IgD-negative memory B cell (primary cell): ENCODE data around the gene RNU7-1. TPM values are rescaled to one million over a fixed set of nuclear protein-coding genes. Genes with fewer than 3 reads are reported as not detected.

Experiments used
- H3K27ac Mint-ChIP-seq, 3 donors: one replicate each; pipeline ENCODE4 v1.8.0; 2020 to 2022; ENCODE audit warnings: mild to moderate bottlenecking in 3 of 3, mixed read lengths in 3 of 3, moderate library complexity in 1 of 3
- H3K27me3 Mint-ChIP-seq: one replicate; pipeline ENCODE4 v1.8.0; 2021; ENCODE audit warnings: mixed read lengths
- H3K36me3 Mint-ChIP-seq: one replicate; pipeline ENCODE4 v1.8.0; 2020; ENCODE audit warnings: mild to moderate bottlenecking, mixed read lengths
- H3K4me1 Mint-ChIP-seq, 3 donors: one replicate each; pipeline ENCODE4 v1.8.0; 2020 to 2022; ENCODE audit warnings: mixed read lengths in 3 of 3, mild to moderate bottlenecking in 1 of 3
- H3K4me3 Mint-ChIP-seq, 4 donors: one replicate each; pipeline ENCODE4 v1.8.0; 2020 to 2022; ENCODE audit warnings: mild to moderate bottlenecking in 4 of 4, mixed read lengths in 4 of 4, moderate library complexity in 3 of 4
- H3K9me3 Mint-ChIP-seq, 3 donors: one replicate each; pipeline ENCODE4 v1.8.0; 2020 to 2021; ENCODE audit warnings: mixed read lengths in 3 of 3, mild to moderate bottlenecking in 1 of 3
- polyA plus RNA-seq: library from polyadenylated mRNA; unstranded; fragments of 300-500 nt; fragmentation: Illumina TruSeq; gene quantifications from one replicate; pipeline ENCODE4 v1.2.3, GENCODE V29; 2021

RNU7-1 gene
- polyA plus RNA-seq, 1 donor from 2014 or later = not detected

- H3K4me1 Mint-ChIP-seq = peaks cover 15 to 18% (median 15%) of the 10 kb centered on the region in 3 donors
- peak overlapping the region; percentile 63 to 79 (median 66) for H3K27ac Mint-ChIP-seq
- no peaks in the 10 kb centered on the region for H3K9me3 Mint-ChIP-seq
- H3K27me3 Mint-ChIP-seq = no peaks in the 10 kb centered on the region
- H3K36me3 Mint-ChIP-seq = peaks cover 4% of the 10 kb centered on the region
- H3K4me3 Mint-ChIP-seq = peak overlapping the region in 3 of 4 donors; percentile 0 to 84 (median 72)
Observed at GRCh38 chr12:6939191-6939540, 4.5 kb upstream of the RNU7-1 start.

- Mint-ChIP-seq H3K9me3 (no peaks in the 10 kb centered on the region), H3K27ac (peak overlapping the region in 2 of 3 donors; percentile 66 to 76), H3K4me3 (peak overlapping the region in 1 of 4 donors; percentile 42), H3K4me1 (peaks cover 15 to 32% (median 28%) of the 10 kb centered on the region in 3 donors), H3K36me3 (peaks cover 3% of the 10 kb centered on the region), H3K27me3 (no peaks in the 10 kb centered on the region)
Observed at GRCh38 chr12:6941267-6941666, 2.3 kb upstream of the RNU7-1 start.

GRCh38 chr12:6941782-6942181, 1.8 kb upstream of the RNU7-1 start:
- H3K4me3 Mint-ChIP-seq = peak overlapping the region in 1 of 4 donors; percentile 61
- peaks cover 17 to 33% (median 28%) of the 10 kb centered on the region in 3 donors for H3K4me1 Mint-ChIP-seq
- no peaks in the 10 kb centered on the region for H3K9me3 Mint-ChIP-seq
- H3K27ac Mint-ChIP-seq = peak overlapping the region in 2 of 3 donors; percentile 37 to 95
- H3K27me3 Mint-ChIP-seq = no peaks in the 10 kb centered on the region
- H3K36me3 Mint-ChIP-seq = peaks cover 2% of the 10 kb centered on the region

GRCh38 chr12:6942331-6942665, 1.3 kb upstream of the RNU7-1 start:
- Mint-ChIP-seq H3K27ac (peak overlapping the region; percentile 37 to 95 (median 86)), H3K27me3 (no peaks in the 10 kb centered on the region), H3K4me3 (peak overlapping the region in 1 of 4 donors; percentile 61), H3K9me3 (no peaks in the 10 kb centered on the region), H3K36me3 (peaks cover 2% of the 10 kb centered on the region), H3K4me1 (peaks cover 21 to 36% (median 31%) of the 10 kb centered on the region in 3 donors)

GRCh38 chr12:6943389-6943721, 261 bp upstream of the RNU7-1 start:
- Mint-ChIP-seq H3K4me3 (peak overlapping the region; percentile 86 to 99 (median 96)), H3K36me3 (peaks cover 2% of the 10 kb centered on the region), H3K9me3 (no peaks in the 10 kb centered on the region), H3K27me3 (no peaks in the 10 kb centered on the region), H3K27ac (peak overlapping the region; percentile 95 to 100 (median 99)), H3K4me1 (peaks cover 21 to 40% (median 35%) of the 10 kb centered on the region in 3 donors)

GRCh38 chr12:6944381-6945186, 968 bp downstream of the RNU7-1 start:
- H3K9me3 Mint-ChIP-seq = no peaks in the 10 kb centered on the region
- peaks cover 2% of the 10 kb centered on the region for H3K36me3 Mint-ChIP-seq
- peaks cover 28 to 51% (median 45%) of the 10 kb centered on the region in 3 donors for H3K4me1 Mint-ChIP-seq
- no peaks in the 10 kb centered on the region for H3K27me3 Mint-ChIP-seq
- H3K27ac Mint-ChIP-seq = peak overlapping the region; percentile 95 to 100 (median 99)
- peak overlapping the region; percentile 86 to 99 (median 96) for H3K4me3 Mint-ChIP-seq

- Mint-ChIP-seq H3K27me3 (no peaks in the 10 kb centered on the region), H3K27ac (peak overlapping the region; percentile 95 to 100 (median 99)), H3K9me3 (no peaks in the 10 kb centered on the region), H3K36me3 (peaks cover 2% of the 10 kb centered on the region), H3K4me1 (peaks cover 35 to 60% (median 54%) of the 10 kb centered on the region in 3 donors), H3K4me3 (peak overlapping the region; percentile 79 to 94 (median 90))
Observed at GRCh38 chr12:6945613-6946012, 2.0 kb downstream of the RNU7-1 start.

- no peaks in the 10 kb centered on the region for H3K27me3 Mint-ChIP-seq
- peaks cover 40 to 64% (median 58%) of the 10 kb centered on the region in 3 donors for H3K4me1 Mint-ChIP-seq
- H3K27ac Mint-ChIP-seq = peak overlapping the region; percentile 95 to 100 (median 99)
- H3K36me3 Mint-ChIP-seq = peaks cover 2% of the 10 kb centered on the region
- H3K4me3 Mint-ChIP-seq = peak overlapping the region; percentile 70 to 94 (median 93)
- no peaks in the 10 kb centered on the region for H3K9me3 Mint-ChIP-seq
Observed at GRCh38 chr12:6946033-6946919, 2.7 kb downstream of the RNU7-1 start.

GRCh38 chr12:6946920-6947374, 3.3 kb downstream of the RNU7-1 start:
- H3K27ac Mint-ChIP-seq = peak overlapping the region; percentile 95 to 100 (median 99)
- H3K4me1 Mint-ChIP-seq = peaks cover 40 to 64% (median 58%) of the 10 kb centered on the region in 3 donors

GRCh38 chr12:6947615-6948014, 4.0 kb downstream of the RNU7-1 start:
- peak overlapping the region; percentile 61 to 99 (median 95) for H3K27ac Mint-ChIP-seq
- H3K27me3 Mint-ChIP-seq = no peaks in the 10 kb centered on the region
- peaks cover 40 to 64% (median 58%) of the 10 kb centered on the region in 3 donors for H3K4me1 Mint-ChIP-seq
- H3K9me3 Mint-ChIP-seq = no peaks in the 10 kb centered on the region
- peaks cover 6% of the 10 kb centered on the region for H3K36me3 Mint-ChIP-seq
- H3K4me3 Mint-ChIP-seq = peak overlapping the region in 3 of 4 donors; percentile 70 to 91 (median 87)

More at GRCh38 chr12:6946920-6947374, 3.3 kb downstream of the RNU7-1 start:
- H3K27me3 Mint-ChIP-seq = no peaks in the 10 kb centered on the region
- H3K36me3 Mint-ChIP-seq = peaks cover 3% of the 10 kb centered on the region
- H3K9me3 Mint-ChIP-seq = no peaks in the 10 kb centered on the region
- peak overlapping the region; percentile 70 to 94 (median 93) for H3K4me3 Mint-ChIP-seq

- Mint-ChIP-seq H3K36me3 (peaks cover 13% of the 10 kb centered on the region), H3K4me3 (peak overlapping the region; percentile 66 to 91 (median 82)), H3K4me1 (peaks cover 37 to 59% (median 53%) of the 10 kb centered on the region in 3 donors), H3K9me3 (no peaks in the 10 kb centered on the region), H3K27me3 (no peaks in the 10 kb centered on the region), H3K27ac (peak overlapping the region; percentile 95 to 99 (median 97))
Observed at GRCh38 chr12:6948873-6949594, 5.4 kb downstream of the RNU7-1 start.

GRCh38 chr12:6950401-6950801, 6.8 kb downstream of the RNU7-1 start:
- Mint-ChIP-seq H3K9me3 (no peaks in the 10 kb centered on the region), H3K27me3 (no peaks in the 10 kb centered on the region), H3K36me3 (peaks cover 18% of the 10 kb centered on the region), H3K27ac (peak overlapping the region; percentile 95 to 97 (median 97)), H3K4me3 (peak overlapping the region; percentile 90 to 100 (median 98)), H3K4me1 (peaks cover 43 to 58% (median 57%) of the 10 kb centered on the region in 3 donors)

GRCh38 chr12:6950811-6951540, 7.4 kb downstream of the RNU7-1 start, which contains the start of gene PTPN6:
Gene PTPN6 (plus strand): TSS chr12:6951356. CDS start chr12:6951513, 157 bp downstream.
- Mint-ChIP-seq H3K27me3 (no peaks in the 10 kb centered on the region), H3K9me3 (no peaks in the 10 kb centered on the region), H3K4me1 (peaks cover 43 to 58% (median 57%) of the 10 kb centered on the region in 3 donors), H3K4me3 (peak within 1 kb of the TSS; percentile 90 to 100 (median 98)), H3K36me3 (peaks cover 20% of the 10 kb centered on the region), H3K27ac (peak within 1 kb of the TSS; percentile 95 to 97 (median 97))
